Tibial artery (tissue), 4 donors: Measurements from ENCODE around the gene ADGRL3.

Experiments
- DNase-seq, 2 donors: peaks; one replicate each; pipeline ENCODE4 v3.0.0-alpha.2; 2019
- H3K27ac ChIP-seq, 2 donors: fragments of 200-600 bp; sonication (generic) in 1 of 2; 1 replicate in 1 of 2; 2 replicates in 1 of 2; pipeline ENCODE4 v1.5.1; 2018 to 2019; ENCODE audit warnings: mild to moderate bottlenecking in 1 of 2
- H3K27me3 ChIP-seq, 2 donors: fragments of 200-600 bp; sonication (generic) in 1 of 2; one replicate each; pipeline versions ENCODE4 v1.5.1 to v1.6.0; 2016 to 2019
- H3K36me3 ChIP-seq, 3 donors: fragments of 200-600 bp; sonication (generic) in 2 of 3; one replicate each; pipeline ENCODE4 v1.5.1; 2016 to 2019; ENCODE audit warnings: mild to moderate bottlenecking in 2 of 3
- H3K4me1 ChIP-seq, 4 donors: fragments of 200-600 bp; sonication (generic) in 2 of 4; 1 replicate in 3 of 4; 2 replicates in 1 of 4; pipeline ENCODE4 v1.5.1; 2016 to 2019
- H3K4me3 ChIP-seq, 2 donors: fragments of 200-600 bp; sonication (generic) in 1 of 2; 1 replicate in 1 of 2; 2 replicates in 1 of 2; pipeline ENCODE4 v1.5.1; 2018 to 2019; ENCODE audit warnings: mild to moderate bottlenecking in 2 of 2
- H3K9me3 ChIP-seq, 3 donors: fragments of 200-600 bp; sonication (generic) in 1 of 3; one replicate each; pipeline ENCODE4 v1.5.1; 2016 to 2019
- CTCF ChIP-seq, 2 experiments: fragments of 200-600 bp in 1 of 2; fragments of 450-650 bp in 1 of 2; IDR thresholded peaks; one replicate each; pipeline ENCODE4 v1.5.1; 2017 to 2019; ENCODE audit warnings: antibody characterized with exemption in 2 of 2, mild to moderate bottlenecking in 1 of 2, moderate library complexity in 1 of 2
- intact Hi-C: fragments of 100-400 bp; cut with DNase I; formaldehyde crosslinking; loops from one replicate; pipeline ENCODE4 v1.15.0; 2023; ENCODE audit warnings: low total_unique reads

Gene ADGRL3

DNA sequence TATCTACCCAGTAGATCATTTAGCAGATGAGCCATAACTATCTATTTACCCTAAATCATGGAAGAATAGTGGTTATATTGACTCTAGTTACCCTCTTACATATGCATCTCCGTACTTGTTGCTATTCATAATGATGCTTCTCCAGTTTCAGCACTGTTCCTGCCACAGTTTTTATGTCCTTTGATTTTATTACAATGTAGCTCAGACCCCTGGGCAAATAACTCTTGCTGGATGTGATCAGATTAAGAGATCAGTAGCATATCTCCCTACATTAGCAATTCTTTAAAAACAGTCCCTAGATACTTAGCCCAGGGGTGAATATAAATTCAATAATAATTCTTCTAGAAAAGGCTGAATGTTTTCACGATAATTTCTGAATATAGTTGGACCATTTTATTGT is 696.5 kb downstream of the ADGRL3 start:
- no peak for TF ChIP-seq CTCF (IDR thresholded peaks at IDR 0.05)
- Histone ChIP-seq H3K27me3 (no peaks in the 10 kb centered on the region), H3K27ac (no peak overlapping the region), H3K4me3 (no peak overlapping the region), H3K9me3 (no peaks in the 10 kb centered on the region), H3K4me1 (no peaks in the 10 kb centered on the region), H3K36me3 (peaks cover 0 to 3% (median 0%) of the 10 kb centered on the region in 3 donors)
- DNase-seq, result no peak
- intact Hi-C loops, result no loop called here

DNA sequence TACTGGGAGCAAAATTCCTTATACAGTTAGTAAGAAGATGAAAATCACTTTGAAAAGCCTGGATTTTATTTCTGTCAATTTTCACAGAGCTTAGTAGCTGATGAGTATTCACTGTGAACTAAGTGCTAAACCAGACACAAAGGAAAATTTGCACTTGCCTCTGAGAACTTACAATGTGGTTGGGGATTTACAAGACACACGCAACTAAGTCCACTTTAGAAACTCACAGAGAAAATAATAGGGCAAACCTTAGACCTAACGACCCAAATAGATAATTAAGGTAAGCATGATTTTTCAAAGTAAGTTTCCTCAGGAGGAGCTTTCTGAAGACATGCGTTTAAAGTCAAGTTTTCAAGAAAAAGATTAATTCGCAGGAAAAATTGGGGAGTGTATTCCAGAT is 708.9 kb downstream of the ADGRL3 start:
- H3K4me1 ChIP-seq, result no peaks in the 10 kb centered on the region
- intact Hi-C loops, result no loop called here
- H3K27ac ChIP-seq, result no peak overlapping the region
- TF ChIP-seq CTCF (IDR thresholded peaks at IDR 0.05), result no peak
- DNase-seq, result no peak
- H3K9me3 ChIP-seq, result no peaks in the 10 kb centered on the region
- H3K27me3 ChIP-seq, result no peaks in the 10 kb centered on the region
- no peak overlapping the region for H3K4me3 ChIP-seq
- H3K36me3 ChIP-seq, result peaks cover 0 to 2% (median 0%) of the 10 kb centered on the region in 3 donors

GRCh38 chr4:61911313-61911756 is 711.2 kb downstream of the ADGRL3 start:
- H3K27me3 ChIP-seq, result no peaks in the 10 kb centered on the region
- no peak for TF ChIP-seq CTCF (IDR thresholded peaks at IDR 0.05)
- H3K4me3 ChIP-seq, result no peak overlapping the region
- no peaks in the 10 kb centered on the region for H3K9me3 ChIP-seq
- no peaks in the 10 kb centered on the region for H3K4me1 ChIP-seq
- no peak for DNase-seq
- intact Hi-C loops, result no loop called here
- no peaks in the 10 kb centered on the region for H3K36me3 ChIP-seq
- H3K27ac ChIP-seq, result no peak overlapping the region

GRCh38 chr4:61913619-61914018 is 713.5 kb downstream of the ADGRL3 start:
- Histone ChIP-seq H3K9me3 (no peaks in the 10 kb centered on the region), H3K4me1 (no peaks in the 10 kb centered on the region), H3K4me3 (no peak overlapping the region), H3K27ac (no peak overlapping the region), H3K36me3 (no peaks in the 10 kb centered on the region), H3K27me3 (no peaks in the 10 kb centered on the region)
- intact Hi-C loops, result no loop called here
- TF ChIP-seq CTCF (IDR thresholded peaks at IDR 0.05), result no peak
- DNase-seq, result no peak

DNA sequence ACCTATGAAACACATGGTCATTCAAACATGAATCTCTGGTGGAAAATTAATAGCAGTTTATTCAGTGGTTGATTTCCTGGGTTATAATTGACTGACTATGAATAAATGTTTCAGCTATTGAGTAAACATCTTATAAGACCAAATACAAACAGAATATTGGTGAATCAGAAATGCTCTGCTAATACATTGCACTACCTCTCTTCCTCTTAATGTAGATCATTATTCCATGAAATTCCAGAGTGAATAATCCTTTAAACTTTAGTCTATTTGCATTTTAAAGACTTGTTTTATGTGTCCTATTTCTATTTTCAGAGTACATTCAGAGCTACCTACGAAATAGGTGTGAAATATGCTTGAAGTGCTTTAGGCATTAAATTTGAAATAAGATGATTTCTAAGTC is 715.4 kb downstream of the ADGRL3 start:
- no peak overlapping the region for H3K4me3 ChIP-seq
- no peak for TF ChIP-seq CTCF (IDR thresholded peaks at IDR 0.05)
- no peaks in the 10 kb centered on the region for H3K4me1 ChIP-seq
- H3K9me3 ChIP-seq, result no peaks in the 10 kb centered on the region
- DNase-seq, result no peak
- no peaks in the 10 kb centered on the region for H3K36me3 ChIP-seq
- H3K27ac ChIP-seq, result no peak overlapping the region
- intact Hi-C loops, result no loop called here
- no peaks in the 10 kb centered on the region for H3K27me3 ChIP-seq

- peaks cover 0 to 12% (median 7%) of the 10 kb centered on the region in 4 donors for H3K4me1 ChIP-seq
- no peak for DNase-seq
- no peak overlapping the region for H3K4me3 ChIP-seq
- no peak for TF ChIP-seq CTCF (IDR thresholded peaks at IDR 0.05)
- no peaks in the 10 kb centered on the region for H3K9me3 ChIP-seq
- no peaks in the 10 kb centered on the region for H3K36me3 ChIP-seq
- H3K27me3 ChIP-seq, result no peaks in the 10 kb centered on the region
- intact Hi-C loops, result no loop called here
- no peak overlapping the region for H3K27ac ChIP-seq
Measured at GRCh38 chr4:61918507-61918906, 718.4 kb downstream of the ADGRL3 start.
